IgD-negative memory B cell (primary cell): ENCODE results near the gene TEAD4. TPM values are rescaled to one million over a fixed set of nuclear protein-coding genes. Genes with fewer than 3 reads are reported as not detected.

Experiments used
- H3K27ac Mint-ChIP-seq, 3 donors: one replicate each; pipeline ENCODE4 v1.8.0; 2020 to 2022; ENCODE audit warnings: mild to moderate bottlenecking in 3 of 3, mixed read lengths in 3 of 3, moderate library complexity in 1 of 3
- H3K27me3 Mint-ChIP-seq: one replicate; pipeline ENCODE4 v1.8.0; 2021; ENCODE audit warnings: mixed read lengths
- H3K36me3 Mint-ChIP-seq: one replicate; pipeline ENCODE4 v1.8.0; 2020; ENCODE audit warnings: mild to moderate bottlenecking, mixed read lengths
- H3K4me1 Mint-ChIP-seq, 3 donors: one replicate each; pipeline ENCODE4 v1.8.0; 2020 to 2022; ENCODE audit warnings: mixed read lengths in 3 of 3, mild to moderate bottlenecking in 1 of 3
- H3K4me3 Mint-ChIP-seq, 4 donors: one replicate each; pipeline ENCODE4 v1.8.0; 2020 to 2022; ENCODE audit warnings: mild to moderate bottlenecking in 4 of 4, mixed read lengths in 4 of 4, moderate library complexity in 3 of 4
- H3K9me3 Mint-ChIP-seq, 3 donors: one replicate each; pipeline ENCODE4 v1.8.0; 2020 to 2021; ENCODE audit warnings: mixed read lengths in 3 of 3, mild to moderate bottlenecking in 1 of 3
- polyA plus RNA-seq: library from polyadenylated mRNA; unstranded; fragments of 300-500 nt; fragmentation: Illumina TruSeq; gene quantifications from one replicate; pipeline ENCODE4 v1.2.3, GENCODE V29; 2021

Gene TEAD4
- polyA plus RNA-seq, 1 donor from 2014 or later = not detected

DNA sequence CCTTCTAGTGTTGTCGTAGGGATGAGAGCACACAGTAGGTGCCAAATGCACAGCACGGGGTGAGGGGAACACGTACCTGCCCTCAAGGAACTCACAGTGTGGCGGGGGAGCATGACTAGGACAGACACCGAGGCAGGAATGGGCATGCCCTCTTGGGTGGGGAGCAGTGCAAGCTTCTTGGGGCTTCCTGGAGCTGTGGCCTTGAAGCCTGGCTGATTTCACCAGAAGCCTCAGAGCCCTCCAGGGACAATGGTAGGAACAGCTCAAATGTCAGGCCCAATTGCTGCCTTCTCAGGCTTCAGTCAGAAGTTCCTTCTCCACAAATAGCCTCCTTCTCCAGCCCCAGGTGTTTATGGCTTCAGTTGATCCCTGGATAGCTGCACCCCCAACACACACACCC is 43.4 kb downstream of the TEAD4 start:
- Mint-ChIP-seq H3K36me3 (no peaks in the 10 kb centered on the region), H3K4me1 (peaks cover 0 to 3% (median 0%) of the 10 kb centered on the region in 3 donors), H3K27me3 (peaks cover 8% of the 10 kb centered on the region), H3K9me3 (peaks cover 0 to 3% (median 0%) of the 10 kb centered on the region in 3 donors), H3K4me3 (no peak overlapping the region), H3K27ac (no peak overlapping the region)

DNA sequence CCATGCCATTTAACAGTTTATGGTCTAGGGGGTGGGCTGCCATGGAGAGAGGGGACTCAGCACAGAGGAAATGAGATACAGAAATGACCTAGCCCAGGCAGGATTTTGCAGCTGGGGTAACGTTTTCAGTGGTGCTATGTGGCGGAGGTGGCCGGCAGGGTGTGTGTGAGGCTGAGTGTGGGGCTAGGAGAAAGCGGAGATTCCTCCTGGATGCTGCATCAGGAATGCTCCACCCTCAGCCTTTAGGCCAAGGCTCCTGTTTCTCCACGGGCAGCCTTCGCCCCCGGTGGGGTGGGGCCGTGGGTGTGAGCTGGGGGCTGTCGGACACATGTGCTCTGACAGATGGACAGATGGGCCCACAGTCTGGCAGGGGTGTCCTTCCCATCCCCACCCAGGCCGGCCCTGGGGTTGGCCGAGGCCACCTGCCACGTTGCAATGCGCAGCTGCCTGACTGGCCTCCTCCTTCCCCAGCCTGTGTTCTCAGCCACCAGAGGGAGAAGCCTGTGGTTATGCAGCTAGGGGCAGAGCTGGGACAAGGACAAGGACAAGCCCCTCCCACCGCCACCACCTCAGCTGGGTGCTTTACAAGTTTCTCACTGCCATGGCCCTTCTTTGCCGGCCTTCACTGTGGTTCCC is 44.3 kb downstream of the TEAD4 start:
- Mint-ChIP-seq H3K27ac (peak overlapping the region in 1 of 3 donors; percentile 32), H3K27me3 (peaks cover 5% of the 10 kb centered on the region), H3K4me1 (no peaks in the 10 kb centered on the region), H3K9me3 (peaks cover 0 to 3% (median 0%) of the 10 kb centered on the region in 3 donors), H3K4me3 (no peak overlapping the region), H3K36me3 (no peaks in the 10 kb centered on the region)

DNA sequence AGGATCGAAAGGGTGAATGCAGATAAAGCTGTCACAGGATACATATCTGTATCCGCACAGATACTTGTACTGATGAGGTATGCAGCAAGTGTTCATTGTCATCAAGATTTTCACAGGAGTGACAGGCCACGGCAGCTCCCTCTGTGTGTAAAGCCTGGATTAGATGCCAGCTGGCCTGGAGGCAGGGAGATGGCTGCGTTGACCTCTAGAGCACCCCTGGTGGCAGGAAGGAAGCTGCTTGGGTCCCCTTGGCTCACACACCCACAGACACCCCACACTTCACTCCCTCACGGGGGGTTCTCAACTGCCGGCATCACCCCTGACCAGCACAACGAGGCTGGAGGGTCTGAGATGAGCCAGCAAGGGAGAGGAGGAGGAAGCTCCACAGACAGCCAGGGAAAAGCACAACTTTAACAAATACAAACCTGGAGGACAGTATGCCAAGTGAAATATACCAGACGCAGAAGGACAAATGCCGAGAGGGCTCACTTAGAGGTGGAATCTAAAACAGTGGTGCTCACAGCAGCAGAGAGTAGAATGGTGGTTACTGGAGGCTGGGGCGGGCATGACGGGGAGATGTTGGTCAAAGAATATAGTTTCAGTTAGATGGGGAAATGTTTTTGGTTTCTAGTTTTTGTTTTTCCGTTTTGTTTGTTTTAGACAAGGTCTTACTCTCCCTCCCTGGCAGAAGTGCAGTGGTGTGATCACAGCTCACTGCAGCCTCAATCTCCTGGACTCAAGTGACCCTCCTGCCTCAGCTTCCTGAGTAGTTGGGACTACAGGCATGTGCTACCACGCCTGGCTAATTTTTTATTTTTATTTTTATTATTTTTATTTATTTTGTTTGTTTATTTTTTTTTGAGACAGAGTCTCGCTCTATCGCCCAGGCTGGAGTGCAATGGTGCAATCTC is 45.7 kb downstream of the TEAD4 start:
- Mint-ChIP-seq H3K9me3 (peaks cover 0 to 3% (median 0%) of the 10 kb centered on the region in 3 donors), H3K36me3 (no peaks in the 10 kb centered on the region), H3K27me3 (peaks cover 4% of the 10 kb centered on the region), H3K4me1 (no peaks in the 10 kb centered on the region), H3K27ac (no peak overlapping the region), H3K4me3 (no peak overlapping the region)

DNA sequence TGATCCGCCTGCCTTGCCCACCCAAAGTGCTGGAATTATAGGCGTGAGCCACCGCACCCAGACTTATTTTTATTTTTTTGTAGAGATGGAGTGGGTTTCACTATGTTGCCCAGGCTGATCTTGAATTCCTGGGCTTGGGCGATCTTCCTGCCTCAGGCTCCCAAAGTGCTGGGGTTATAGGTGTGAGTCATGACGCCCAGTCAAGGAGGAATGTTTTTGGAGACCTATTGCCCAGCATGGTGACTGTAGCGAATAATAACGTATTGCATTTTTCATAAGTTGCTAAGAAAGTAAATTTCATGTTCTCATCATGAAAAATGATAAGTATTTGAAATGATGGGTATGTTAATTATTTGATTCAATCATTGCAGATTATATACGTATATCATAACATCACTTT is 46.5 kb downstream of the TEAD4 start:
- H3K9me3 Mint-ChIP-seq = peaks cover 0 to 3% (median 0%) of the 10 kb centered on the region in 3 donors
- no peaks in the 10 kb centered on the region for H3K27me3 Mint-ChIP-seq
- no peak overlapping the region for H3K27ac Mint-ChIP-seq
- H3K36me3 Mint-ChIP-seq = no peaks in the 10 kb centered on the region
- H3K4me1 Mint-ChIP-seq = no peaks in the 10 kb centered on the region
- no peak overlapping the region for H3K4me3 Mint-ChIP-seq

DNA sequence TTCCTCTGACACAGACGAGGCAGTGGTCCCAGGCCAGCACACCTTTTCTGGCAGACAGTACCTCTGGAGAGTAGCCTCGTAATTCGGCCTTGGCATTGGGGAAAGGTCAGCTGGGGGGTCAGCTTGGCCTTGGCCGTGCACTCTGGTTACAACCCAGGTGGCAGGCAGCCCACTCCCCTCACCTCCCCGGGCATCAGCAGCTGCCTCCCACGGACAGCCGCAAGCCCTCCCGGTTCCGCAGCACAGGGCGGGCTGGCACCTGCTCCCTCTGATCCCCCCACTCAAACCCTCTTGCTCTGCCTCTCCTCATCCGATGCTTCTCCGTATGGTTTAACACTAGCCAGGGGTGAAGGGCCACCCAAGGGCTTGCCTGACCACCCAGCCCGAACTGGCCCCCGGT is 50.6 kb downstream of the TEAD4 start:
- Mint-ChIP-seq H3K27me3 (no peaks in the 10 kb centered on the region), H3K4me3 (no peak overlapping the region), H3K36me3 (no peaks in the 10 kb centered on the region), H3K4me1 (no peaks in the 10 kb centered on the region), H3K9me3 (no peaks in the 10 kb centered on the region), H3K27ac (peak overlapping the region in 1 of 3 donors; percentile 76)

DNA sequence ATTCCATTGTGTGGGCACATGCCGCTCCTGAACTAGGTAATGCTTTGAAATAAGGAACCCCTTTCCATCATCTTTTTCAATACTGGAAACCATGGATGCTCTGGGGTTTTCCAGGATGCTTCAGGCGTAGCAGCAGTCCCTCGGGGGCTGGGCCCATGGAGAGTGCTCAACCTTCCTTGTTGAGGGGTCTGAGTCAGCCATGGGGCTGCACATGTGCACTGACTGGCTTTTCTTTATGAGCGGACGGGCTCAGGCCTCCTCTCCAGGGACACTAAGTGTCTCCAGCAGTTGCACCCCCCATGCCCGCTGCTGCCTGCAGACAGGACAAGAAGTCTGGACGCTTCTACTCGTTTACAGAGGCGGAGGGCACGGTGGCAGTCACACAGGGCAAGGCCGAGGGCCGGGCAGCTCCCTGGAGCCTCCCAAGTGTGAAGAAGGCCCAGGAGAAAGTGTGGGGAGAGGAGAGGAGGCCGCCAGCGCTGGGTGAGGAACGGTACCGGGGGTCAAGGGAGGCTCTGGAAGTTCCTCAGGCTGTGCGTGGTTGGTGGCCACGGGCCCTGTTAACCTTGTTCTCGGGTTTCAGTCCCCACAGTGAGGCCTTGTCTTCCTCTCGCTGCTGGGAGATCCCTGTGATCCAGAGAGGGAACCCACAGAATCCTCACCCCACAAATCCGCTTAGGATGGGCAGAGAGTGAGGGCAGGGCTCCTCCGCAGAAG is 51.2 kb downstream of the TEAD4 start:
- no peak overlapping the region for H3K4me3 Mint-ChIP-seq
- no peaks in the 10 kb centered on the region for H3K36me3 Mint-ChIP-seq
- no peaks in the 10 kb centered on the region for H3K9me3 Mint-ChIP-seq
- no peaks in the 10 kb centered on the region for H3K4me1 Mint-ChIP-seq
- peak overlapping the region in 1 of 3 donors; percentile 76 for H3K27ac Mint-ChIP-seq
- no peaks in the 10 kb centered on the region for H3K27me3 Mint-ChIP-seq

DNA sequence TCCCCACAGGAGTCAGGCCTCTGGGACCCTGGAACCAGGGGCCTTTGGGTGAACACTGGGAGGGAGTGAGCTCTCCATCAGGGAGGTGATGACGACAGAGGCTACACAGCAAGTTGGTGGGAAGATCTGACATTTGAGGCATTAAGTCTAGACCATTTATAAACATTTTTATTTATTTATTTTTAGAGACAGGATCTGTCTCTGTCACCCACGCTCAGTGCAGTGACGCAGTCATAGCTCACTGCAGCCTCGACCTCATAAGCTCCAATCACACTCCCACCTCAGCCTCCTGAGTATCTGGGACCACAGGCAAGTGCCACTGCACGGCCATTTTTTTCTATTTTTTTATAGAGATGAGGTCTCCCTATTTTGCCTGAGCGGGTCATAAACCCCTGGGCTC is 53.6 kb downstream of the TEAD4 start:
- H3K4me1 Mint-ChIP-seq = no peaks in the 10 kb centered on the region
- no peak overlapping the region for H3K4me3 Mint-ChIP-seq
- H3K27ac Mint-ChIP-seq = no peak overlapping the region
- H3K36me3 Mint-ChIP-seq = no peaks in the 10 kb centered on the region
- no peaks in the 10 kb centered on the region for H3K9me3 Mint-ChIP-seq
- H3K27me3 Mint-ChIP-seq = no peaks in the 10 kb centered on the region

DNA sequence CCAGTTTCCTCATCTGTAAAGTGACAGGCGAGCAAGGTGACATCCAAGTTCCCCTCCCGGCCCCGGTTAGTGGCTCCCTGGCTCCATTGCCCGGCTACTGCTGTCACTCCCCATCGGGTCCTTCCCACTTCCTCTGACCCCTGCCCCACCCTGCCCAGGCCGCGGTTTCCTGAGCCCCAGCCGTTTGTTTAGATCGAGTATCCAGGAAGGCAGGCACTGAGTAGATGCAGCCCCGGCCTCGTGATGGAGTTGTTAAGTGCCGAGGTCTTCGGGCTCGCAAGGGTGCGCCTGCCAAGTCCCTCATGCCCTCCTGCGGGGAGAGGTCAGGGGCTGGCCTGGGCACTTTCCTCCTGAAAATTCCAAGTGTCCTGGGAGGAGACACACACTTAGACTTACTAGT is 55.4 kb downstream of the TEAD4 start:
- no peak overlapping the region for H3K4me3 Mint-ChIP-seq
- H3K27ac Mint-ChIP-seq = no peak overlapping the region
- peaks cover 1% of the 10 kb centered on the region for H3K27me3 Mint-ChIP-seq
- H3K4me1 Mint-ChIP-seq = no peaks in the 10 kb centered on the region
- H3K36me3 Mint-ChIP-seq = no peaks in the 10 kb centered on the region
- no peaks in the 10 kb centered on the region for H3K9me3 Mint-ChIP-seq

DNA sequence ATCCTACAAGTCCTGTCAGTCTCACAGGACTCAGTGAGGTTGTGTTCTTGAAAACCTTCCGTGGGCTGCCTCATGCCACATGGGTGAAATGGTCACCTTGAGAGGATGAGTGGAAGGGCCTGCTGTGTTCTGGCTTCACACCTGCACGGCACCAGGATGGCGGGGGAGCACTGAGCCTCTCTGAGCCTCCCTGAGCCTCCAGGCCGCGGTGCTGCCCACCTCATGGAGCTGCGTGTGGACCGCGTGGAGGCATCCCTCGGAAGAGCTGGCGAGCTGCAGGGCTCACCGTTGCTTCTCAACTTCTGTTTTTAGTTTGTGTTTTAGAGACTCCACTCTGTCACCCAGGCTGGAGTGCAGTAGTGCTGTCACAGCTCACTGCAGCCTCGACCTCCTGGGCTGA is 56.2 kb downstream of the TEAD4 start:
- H3K9me3 Mint-ChIP-seq = no peaks in the 10 kb centered on the region
- H3K4me3 Mint-ChIP-seq = no peak overlapping the region
- H3K27me3 Mint-ChIP-seq = peaks cover 1% of the 10 kb centered on the region
- H3K36me3 Mint-ChIP-seq = no peaks in the 10 kb centered on the region
- no peaks in the 10 kb centered on the region for H3K4me1 Mint-ChIP-seq
- H3K27ac Mint-ChIP-seq = no peak overlapping the region

DNA sequence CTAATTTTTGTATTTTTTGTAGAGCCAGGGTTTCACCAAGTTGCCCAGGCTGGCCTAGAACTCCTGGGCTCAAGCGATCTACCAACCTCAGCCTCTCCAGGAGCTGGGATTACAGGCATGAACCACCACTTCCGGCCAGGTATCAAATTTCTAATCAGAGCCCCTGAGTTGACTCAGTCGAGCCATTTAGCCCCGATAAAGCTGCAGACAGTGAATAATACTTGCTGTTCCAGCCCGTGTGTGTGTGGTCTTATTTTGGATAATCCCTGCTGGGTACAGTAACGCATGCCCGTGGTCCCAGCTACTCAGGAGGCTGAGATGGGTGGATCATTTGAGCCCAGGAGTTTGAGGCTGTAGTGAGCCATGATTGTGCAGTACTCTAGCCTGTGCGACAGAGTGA is 57.0 kb downstream of the TEAD4 start:
- no peak overlapping the region for H3K4me3 Mint-ChIP-seq
- H3K27me3 Mint-ChIP-seq = peaks cover 1% of the 10 kb centered on the region
- no peaks in the 10 kb centered on the region for H3K9me3 Mint-ChIP-seq
- H3K36me3 Mint-ChIP-seq = no peaks in the 10 kb centered on the region
- H3K4me1 Mint-ChIP-seq = no peaks in the 10 kb centered on the region
- peak overlapping the region in 1 of 3 donors; percentile 11 for H3K27ac Mint-ChIP-seq

DNA sequence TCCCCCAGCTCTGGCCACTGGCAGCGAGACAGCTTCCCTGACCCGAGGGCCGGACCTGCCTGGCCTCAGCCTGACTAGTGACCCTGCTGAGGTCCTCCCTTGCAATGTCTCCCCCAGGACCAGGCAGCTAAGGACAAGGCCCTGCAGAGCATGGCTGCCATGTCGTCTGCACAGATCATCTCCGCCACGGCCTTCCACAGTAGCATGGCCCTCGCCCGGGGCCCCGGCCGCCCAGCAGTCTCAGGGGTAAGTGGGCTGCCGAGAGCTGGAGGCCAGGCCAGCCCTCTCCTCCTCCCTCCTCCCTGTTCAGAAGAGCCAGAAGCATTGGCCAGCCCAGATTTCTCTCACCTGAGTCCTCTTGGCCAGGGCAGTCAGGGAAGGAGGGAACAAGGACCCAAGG is 58.1 kb downstream of the TEAD4 start:
- Mint-ChIP-seq H3K27ac (no peak overlapping the region), H3K27me3 (peaks cover 1% of the 10 kb centered on the region), H3K9me3 (no peaks in the 10 kb centered on the region), H3K36me3 (no peaks in the 10 kb centered on the region), H3K4me3 (no peak overlapping the region), H3K4me1 (no peaks in the 10 kb centered on the region)

DNA sequence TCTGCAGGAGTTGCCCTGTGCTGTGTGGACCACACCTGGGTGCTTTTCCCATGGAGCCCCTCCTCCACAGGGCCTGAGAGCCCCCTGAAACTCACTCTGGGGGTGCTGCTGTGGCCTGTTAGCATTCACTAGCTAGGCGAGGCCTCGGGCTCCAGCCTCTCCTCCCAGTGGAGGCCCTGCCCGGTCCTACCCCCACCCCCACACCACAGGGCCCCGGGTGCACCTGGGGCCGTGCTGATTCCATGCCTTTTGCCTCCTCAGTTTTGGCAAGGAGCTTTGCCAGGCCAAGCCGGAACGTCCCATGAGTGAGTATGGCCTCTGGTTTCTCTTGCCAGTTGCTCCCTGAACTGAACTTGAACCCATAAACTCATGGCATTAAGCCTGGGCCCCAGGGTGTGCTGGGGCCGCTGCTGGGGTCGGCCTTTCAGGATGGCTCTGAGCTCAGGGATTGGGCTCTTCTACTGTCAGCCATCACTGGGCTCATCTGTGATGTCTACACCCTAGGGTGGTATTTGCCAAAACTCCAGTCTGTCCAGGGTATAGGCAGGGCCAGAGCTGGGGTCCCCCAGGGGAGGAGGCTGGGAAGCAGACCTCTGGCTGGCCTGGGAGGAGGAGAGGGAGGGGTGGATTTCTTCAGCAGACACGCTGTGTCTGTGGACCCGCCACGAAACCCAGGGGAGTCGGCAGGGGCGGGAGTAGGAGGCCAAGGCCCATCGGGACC is 59.2 kb downstream of the TEAD4 start:
- no peak overlapping the region for H3K4me3 Mint-ChIP-seq
- no peaks in the 10 kb centered on the region for H3K9me3 Mint-ChIP-seq
- H3K36me3 Mint-ChIP-seq = no peaks in the 10 kb centered on the region
- no peaks in the 10 kb centered on the region for H3K4me1 Mint-ChIP-seq
- H3K27ac Mint-ChIP-seq = no peak overlapping the region
- H3K27me3 Mint-ChIP-seq = peaks cover 1% of the 10 kb centered on the region

DNA sequence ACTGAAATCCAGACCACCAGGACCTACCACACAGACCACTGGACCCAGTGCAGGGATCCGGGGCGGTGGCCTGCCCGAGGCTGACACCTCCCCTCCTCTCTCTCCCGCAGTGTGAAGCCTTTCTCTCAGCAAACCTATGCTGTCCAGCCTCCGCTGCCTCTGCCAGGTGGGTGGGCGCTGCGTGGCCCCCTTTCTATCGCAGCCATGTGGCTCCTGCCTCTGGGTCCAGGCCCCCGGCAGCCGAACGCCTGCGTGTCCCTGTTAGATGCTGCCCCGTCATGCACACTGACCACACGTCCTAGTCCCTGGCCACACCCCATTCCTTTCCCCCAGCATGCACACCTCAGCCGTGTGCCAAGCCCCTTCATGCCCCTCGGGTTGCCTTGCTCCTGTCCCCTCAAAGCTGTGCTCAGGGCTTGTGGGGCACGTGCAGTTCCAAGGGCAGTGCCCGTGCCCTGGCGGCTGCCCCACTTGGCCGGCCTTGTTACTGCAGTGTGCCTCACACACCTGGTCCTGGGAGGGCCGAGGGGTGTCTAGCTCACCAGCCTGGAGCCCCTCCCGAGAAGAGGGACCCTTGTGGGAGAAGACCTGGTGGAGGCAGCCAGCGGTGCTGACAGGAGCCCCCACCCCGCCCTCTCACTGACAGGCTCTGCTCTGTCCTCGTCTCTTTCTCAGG is 59.9 kb downstream of the TEAD4 start:
- H3K36me3 Mint-ChIP-seq = no peaks in the 10 kb centered on the region
- peaks cover 1% of the 10 kb centered on the region for H3K27me3 Mint-ChIP-seq
- H3K9me3 Mint-ChIP-seq = no peaks in the 10 kb centered on the region
- no peaks in the 10 kb centered on the region for H3K4me1 Mint-ChIP-seq
- peak overlapping the region in 1 of 3 donors; percentile 71 for H3K27ac Mint-ChIP-seq
- no peak overlapping the region for H3K4me3 Mint-ChIP-seq

DNA sequence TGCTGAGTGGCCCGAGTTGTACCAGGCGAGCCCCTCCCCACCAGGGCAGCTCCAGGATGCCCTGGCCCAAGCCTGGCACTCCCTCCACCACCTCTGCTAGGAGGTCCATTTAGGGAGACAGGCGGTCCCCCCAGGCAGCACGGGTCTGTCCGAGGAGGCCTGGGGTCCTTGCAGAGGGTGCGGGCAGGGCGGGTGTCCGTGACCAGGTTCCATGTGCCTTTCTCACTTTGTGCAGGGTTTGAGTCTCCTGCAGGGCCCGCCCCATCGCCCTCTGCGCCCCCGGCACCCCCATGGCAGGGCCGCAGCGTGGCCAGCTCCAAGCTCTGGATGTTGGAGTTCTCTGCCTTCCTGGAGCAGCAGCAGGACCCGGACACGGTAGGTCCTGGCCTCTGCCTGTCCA is 61.2 kb downstream of the TEAD4 start:
- Mint-ChIP-seq H3K27me3 (peaks cover 1% of the 10 kb centered on the region), H3K4me1 (no peaks in the 10 kb centered on the region), H3K27ac (no peak overlapping the region), H3K36me3 (no peaks in the 10 kb centered on the region), H3K4me3 (no peak overlapping the region), H3K9me3 (no peaks in the 10 kb centered on the region)
